GM21390 (cell line): ENCODE results near the gene ZNF575.

ENCODE experiments used
- ATAC-seq: cut with Tn5 transposase; IDR thresholded peaks from one replicate; pipeline ENCODE4 v1.9.1; 2021; ENCODE audit not compliant: unreplicated experiment

The ZNF575 gene

DNA sequence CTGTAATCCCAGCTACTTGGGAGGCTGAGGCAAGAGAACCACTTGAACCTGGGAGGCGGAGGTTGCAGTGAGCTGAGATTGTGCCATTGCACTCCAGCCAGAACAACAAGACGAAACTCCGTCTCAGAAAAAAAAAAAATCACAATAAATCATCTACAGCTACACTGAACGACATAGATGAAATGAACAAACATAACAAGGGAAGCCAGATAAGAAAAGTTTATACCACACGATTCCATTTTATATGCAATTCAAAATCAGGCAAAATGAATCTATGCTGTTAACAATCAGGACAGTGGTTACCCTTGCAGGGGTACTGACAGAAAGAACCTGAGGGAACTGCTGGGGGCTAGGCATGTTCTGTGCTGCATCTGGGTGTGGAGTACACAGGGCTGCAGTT lies 36.7 kb downstream of the ZNF575 start:
- no peak for ATAC-seq

DNA sequence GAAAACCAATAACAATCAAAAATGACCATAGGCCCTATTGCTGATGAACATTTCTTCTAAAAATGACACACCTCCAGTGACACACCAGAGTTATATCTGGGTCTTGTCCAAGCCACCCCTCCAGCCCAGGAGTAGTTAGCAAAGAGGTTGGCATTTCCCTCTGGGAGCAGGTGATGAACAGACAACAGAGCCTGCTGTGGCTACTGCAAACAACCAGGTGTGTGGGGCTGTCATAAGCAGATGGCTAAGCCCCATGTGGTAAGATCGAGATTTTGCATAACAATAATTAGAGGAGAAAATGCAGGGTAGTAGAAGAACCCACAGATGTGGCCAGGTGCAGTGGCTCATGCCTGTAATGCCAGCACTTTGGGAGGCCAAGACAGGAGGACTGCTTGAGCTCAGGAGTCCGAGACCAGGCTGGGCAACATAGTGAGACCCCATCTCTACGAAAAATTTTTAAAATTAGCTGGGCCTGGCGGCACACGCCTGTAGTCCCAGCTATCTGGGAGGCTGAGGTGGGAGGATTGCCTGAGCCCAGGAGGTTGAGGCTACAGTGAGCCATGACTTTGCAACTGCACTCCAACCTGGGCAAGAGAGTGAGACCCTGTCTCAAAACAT lies 37.3 kb downstream of the ZNF575 start:
- ATAC-seq: no peak

DNA sequence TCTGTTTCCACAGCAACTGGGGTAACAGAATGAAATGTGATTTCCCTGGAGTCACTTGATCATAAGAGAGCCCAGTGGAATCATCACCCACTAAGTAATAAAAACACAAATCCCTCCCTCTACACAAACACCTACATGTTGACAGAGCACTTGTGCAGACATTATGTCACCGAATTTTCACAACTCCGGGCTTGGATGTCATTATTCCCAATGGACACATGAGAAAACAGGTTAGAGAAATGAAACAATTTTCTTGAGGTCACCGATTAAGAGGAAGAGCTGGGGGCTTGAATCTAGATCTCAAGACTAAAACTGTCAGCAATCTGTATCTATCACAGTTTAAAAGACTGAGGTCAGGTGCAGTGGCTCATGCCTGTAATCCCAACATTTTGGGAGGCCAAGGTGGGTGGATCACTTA lies 39.2 kb downstream of the ZNF575 start:
- no peak for ATAC-seq

DNA sequence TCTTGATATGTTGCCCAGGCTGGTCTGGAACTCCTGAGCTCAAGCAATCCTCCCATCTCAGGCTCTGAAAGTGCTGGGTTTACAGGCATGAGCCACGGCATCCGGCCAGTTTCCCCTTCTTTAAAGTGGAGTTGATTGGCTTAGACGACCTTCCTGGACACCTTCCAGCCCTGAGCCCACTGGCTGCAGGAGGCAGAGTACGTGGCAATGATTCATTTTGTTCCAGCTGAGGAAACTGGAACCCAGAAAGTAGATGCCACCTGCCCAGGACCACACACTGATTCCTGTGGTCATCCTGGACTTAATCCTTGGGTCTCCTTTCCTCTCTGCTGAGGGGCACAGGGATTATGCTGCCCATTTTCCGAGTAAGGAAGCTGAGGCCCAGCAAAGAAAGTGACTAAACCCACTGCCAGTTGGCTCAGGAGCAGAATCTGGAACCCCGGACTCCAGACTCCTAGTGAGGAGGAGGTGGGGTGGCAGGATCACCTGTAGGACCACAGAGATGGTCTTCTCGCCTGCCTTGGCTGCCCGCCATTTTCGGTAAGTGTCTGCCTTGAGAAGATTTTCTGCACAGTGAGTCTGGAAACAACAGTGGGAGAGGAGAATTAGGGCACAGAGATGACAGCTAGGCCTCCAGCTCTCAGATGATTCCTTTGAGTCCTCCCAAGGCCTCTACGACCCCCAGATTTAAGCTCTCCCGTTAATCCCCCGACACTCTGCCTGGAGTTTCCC lies 41.6 kb downstream of the ZNF575 start:
- no peak for ATAC-seq

DNA sequence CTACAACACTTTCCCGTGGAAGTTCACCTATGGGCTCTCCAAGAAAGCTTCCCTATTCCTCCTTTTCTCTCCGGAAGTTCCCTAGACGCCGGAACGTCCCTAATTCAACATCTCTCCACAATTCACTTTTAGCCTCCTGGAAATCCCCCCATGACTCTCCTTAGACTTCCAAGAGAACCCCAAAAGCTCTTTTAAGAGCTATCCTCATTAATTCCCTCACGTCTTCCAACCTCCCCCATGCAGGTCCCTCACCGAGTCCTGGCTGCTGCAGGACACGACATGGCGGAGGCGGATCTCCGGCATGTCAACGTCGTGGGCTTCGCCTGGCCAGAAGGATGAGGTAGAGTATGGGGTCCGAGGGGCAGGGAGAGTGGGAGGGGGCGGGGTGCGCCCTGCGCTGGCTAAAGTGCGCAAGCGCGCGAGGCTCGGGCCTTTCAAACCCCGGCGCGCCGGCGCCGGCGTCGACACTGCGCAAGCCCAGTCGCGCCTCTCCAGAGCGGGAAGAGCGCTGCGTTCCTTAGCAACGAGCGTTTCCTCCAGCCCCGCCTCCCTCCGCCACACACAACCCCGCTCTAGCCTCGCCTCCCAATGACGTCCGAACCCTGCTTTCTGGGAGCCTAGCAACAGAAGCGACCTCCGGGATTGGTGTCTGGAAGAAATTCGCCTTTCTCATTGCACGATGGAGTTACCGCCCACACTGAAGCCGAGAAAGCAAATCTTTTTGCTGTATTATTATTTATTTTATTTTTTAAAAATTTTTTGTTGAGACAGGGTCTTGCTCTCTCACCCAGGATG lies 42.4 kb downstream of the ZNF575 start, which contains the start of the genes PINLYP and XRCC1:
TSS of gene PINLYP (plus strand) at position 646 of the 795 bp plus-strand sequence. CDS start 1,391 bp downstream, outside the sequence.
TSS of gene XRCC1 (minus strand) at position 372 of the 795 bp plus-strand sequence. CDS start at position 303, 69 bp downstream.
- ATAC-seq: peak; percentile 92

DNA sequence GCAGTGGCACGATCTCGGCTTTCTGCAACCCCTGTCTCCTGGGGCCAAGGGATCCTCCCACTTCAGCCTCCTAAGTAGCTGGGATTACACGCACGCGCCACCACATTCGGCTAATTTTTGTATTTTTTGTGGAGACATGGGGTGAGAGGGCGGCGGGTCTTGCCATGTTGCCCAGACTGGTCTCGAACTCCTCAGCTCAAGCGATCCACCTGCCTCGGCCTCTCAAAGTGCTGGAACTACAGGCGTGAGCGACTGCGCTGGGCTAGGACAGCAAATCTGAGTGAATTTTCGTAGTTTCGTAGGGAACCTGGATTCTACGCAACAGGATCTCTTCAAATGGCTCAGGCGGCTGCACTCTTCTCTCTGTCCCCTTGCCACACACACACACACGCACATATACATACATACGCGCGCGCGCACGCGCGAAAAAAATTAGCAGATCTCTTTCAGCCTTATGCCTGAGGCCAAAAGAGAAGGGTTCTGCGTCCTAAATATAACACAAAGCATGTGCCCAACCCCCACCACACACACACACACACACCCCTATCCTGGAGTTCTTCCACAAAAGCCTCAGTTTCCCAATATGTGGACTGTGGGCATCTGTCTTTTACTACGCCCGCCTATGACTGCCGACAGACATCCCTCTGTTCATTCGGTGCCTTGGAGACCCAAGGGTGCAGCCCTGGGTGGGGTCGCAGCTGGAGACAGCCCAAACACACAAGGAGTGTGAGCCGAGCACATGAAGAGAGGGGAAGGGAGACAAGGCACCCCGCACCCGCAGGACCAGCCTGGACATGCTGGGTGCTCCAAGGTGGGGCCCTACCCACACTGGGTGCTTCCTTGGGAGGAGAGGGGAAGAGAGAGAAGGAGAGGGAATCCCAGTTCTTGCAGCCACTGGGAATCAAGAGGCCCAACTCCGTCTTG lies 43.2 kb downstream of the ZNF575 start:
- no peak for ATAC-seq

DNA sequence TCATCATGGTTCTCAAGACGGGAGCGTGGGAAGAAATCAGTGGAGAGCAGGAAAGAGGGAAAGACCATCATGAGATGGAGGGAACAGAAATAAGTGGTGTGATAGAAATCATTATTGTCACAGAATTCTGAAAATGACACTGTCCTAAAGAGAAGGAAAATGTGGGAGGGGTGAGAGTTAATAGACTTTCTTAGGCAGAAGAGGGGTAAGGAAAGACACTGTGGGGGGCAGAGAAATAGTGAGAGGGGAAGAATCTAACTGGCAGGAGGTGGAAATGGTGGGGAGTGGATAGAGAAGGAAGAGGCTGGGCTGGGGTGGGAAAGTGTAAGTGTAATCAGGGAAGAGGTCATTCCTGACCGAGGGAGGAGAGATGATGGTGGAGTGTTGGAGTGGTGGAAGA lies 45.8 kb downstream of the ZNF575 start:
- no peak for ATAC-seq

DNA sequence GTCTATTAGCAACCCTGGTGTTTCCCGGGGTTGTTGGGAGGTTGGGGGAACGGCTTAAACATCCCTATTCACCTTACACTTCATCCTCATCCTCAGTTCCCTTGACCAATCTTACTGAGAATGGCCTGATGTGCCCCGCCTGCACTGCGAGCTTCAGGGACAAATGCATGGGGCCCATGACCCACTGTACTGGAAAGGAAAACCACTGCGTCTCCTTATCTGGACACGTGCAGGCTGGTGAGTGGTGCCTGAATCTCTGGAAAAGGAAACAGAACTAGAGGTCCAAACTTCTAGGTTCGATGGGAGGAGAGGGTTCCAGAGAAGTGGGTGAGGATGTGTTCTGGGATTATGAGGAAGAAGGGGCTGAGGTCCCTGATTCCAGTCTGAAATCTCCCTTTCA lies 48.5 kb downstream of the ZNF575 start:
- no peak for ATAC-seq

DNA sequence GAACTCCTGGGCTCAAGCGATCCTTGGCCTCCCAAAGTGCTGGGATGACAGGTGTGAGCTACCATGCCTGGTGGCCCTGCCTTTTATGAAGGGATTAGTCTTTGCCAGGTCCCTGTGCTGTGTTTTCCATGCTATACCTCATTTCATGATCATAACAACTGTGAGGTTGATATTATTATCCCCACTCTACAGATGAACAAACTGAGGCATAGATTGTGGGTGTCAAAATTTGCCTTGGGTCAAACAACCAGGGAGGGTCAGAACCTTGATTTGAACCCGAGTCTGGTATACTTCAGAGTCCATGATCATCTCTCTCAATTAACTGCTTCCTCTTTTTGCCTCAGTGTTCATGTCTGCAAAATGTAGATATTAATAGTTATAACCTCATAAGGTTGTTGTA lies 49.5 kb downstream of the ZNF575 start:
- ATAC-seq: no peak

DNA sequence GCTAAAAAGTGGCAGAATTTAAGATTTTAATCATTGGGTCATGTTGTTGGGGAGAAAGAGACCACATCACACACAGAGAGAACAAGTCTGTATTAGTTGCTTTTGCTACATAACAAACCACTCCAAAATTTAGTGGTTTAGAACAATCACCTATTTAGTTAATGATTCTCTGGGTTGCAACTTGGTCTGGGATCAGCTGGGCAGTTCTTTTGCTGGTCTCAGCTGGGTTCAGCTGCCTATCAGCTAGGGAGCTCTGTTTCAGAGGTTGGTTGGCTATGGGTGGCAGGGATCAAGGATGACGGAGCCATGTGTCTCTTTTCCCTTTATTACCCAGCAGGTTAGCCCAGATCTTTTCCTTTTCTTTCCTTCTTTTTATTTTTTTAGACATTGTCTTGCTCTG lies 51.5 kb downstream of the ZNF575 start:
- no peak for ATAC-seq
